Lower lobe of right lung (tissue), 2 donors: ENCODE data around the gene CHCHD6. TPM values are rescaled to one million over a fixed set of nuclear protein-coding genes. Genes with fewer than 3 reads are reported as not detected.

ENCODE experiments used
- ATAC-seq, 2 donors: fragments of 200-7000 bp; cut with Tn5 transposase; one replicate each; pipeline ENCODE4 v1.9.1; 2020 to 2022; ENCODE audit warnings: mild to moderate bottlenecking in 2 of 2, moderate library complexity in 2 of 2
- DNase-seq: peaks from one replicate; pipeline ENCODE4 v3.0.0-alpha.2; 2020
- H3K27ac ChIP-seq: fragments of 200-600 bp; one replicate; pipeline ENCODE4 v1.8.0; 2022
- H3K27me3 ChIP-seq: fragments of 200-600 bp; one replicate; pipeline ENCODE4 v1.8.0; 2022; ENCODE audit warnings: low read depth
- H3K36me3 ChIP-seq: fragments of 200-600 bp; one replicate; pipeline ENCODE4 v1.8.0; 2022; ENCODE audit warnings: mild to moderate bottlenecking
- H3K4me1 ChIP-seq: fragments of 200-600 bp; one replicate; pipeline ENCODE4 v1.8.0; 2022
- H3K4me3 ChIP-seq: fragments of 200-600 bp; one replicate; pipeline ENCODE4 v1.8.0; 2022; ENCODE audit warnings: mild to moderate bottlenecking
- H3K9me3 ChIP-seq: fragments of 200-600 bp; one replicate; pipeline ENCODE4 v1.8.0; 2022
- CTCF ChIP-seq: fragments of 200-600 bp; IDR thresholded peaks from one replicate; pipeline ENCODE4 v1.8.0; 2022; ENCODE audit warnings: antibody characterized with exemption, mild to moderate bottlenecking
- intact Hi-C: fragments of 100-400 bp; cut with DNase I; formaldehyde crosslinking; loops from one replicate; pipeline ENCODE4 v1.11.0; 2022
- total RNA-seq: library from RNA; stranded (reverse); fragmentation: NEBNext Ultra II Directional; extraction: Animal tissue kit (Norgen Biotek cat#: 25700); gene quantifications from one replicate; pipeline ENCODE4 v1.2.1, GENCODE V29; 2021
- donor health status: DM: no; HTN: yes; CAD: no; lungs with severe emphysema.

The CHCHD6 gene
- total RNA-seq, 1 donor from 2014 or later, result 12.2 TPM

GRCh38 chr3:126957776-126958637 lies 254.0 kb downstream of the CHCHD6 start:
- DNase-seq (no peak), ATAC-seq (no peak)
- Histone ChIP-seq H3K27me3 (no peaks in the 10 kb centered on the region), H3K4me3 (no peak overlapping the region), H3K9me3 (no peaks in the 10 kb centered on the region), H3K36me3 (no peaks in the 10 kb centered on the region), H3K4me1 (peaks cover 22% of the 10 kb centered on the region), H3K27ac (no peak overlapping the region)
- intact Hi-C loops, result no loop called here
- no peak for TF ChIP-seq CTCF

- H3K27me3 ChIP-seq, result no peaks in the 10 kb centered on the region
These were observed 254.6 kb downstream of the CHCHD6 start for GRCh38 chr3:126958638-126959085.

GRCh38 chr3:126959136-126959920 lies 255.3 kb downstream of the CHCHD6 start:
- Histone ChIP-seq H3K27me3 (no peaks in the 10 kb centered on the region), H3K27ac (no peak overlapping the region), H3K36me3 (no peaks in the 10 kb centered on the region), H3K4me1 (peaks cover 22% of the 10 kb centered on the region), H3K4me3 (no peak overlapping the region), H3K9me3 (no peaks in the 10 kb centered on the region)
- DNase-seq (no peak), ATAC-seq (no peak)
- intact Hi-C loops, result no loop called here
- no peak for TF ChIP-seq CTCF

More at GRCh38 chr3:126958638-126959085, 254.6 kb downstream of the CHCHD6 start:
- no peak overlapping the region for H3K4me3 ChIP-seq
- H3K36me3 ChIP-seq, result no peaks in the 10 kb centered on the region
- no peak for TF ChIP-seq CTCF
- no peak overlapping the region for H3K27ac ChIP-seq
- no peaks in the 10 kb centered on the region for H3K9me3 ChIP-seq
- H3K4me1 ChIP-seq, result peaks cover 22% of the 10 kb centered on the region
- intact Hi-C loops, result no loop called here
- DNase-seq, result no peak
- no peak for ATAC-seq

- H3K36me3 ChIP-seq, result no peaks in the 10 kb centered on the region
- H3K27me3 ChIP-seq, result no peaks in the 10 kb centered on the region
- ATAC-seq (no peak), DNase-seq (no peak)
- no peak overlapping the region for H3K4me3 ChIP-seq
- H3K4me1 ChIP-seq, result peaks cover 22% of the 10 kb centered on the region
- no peaks in the 10 kb centered on the region for H3K9me3 ChIP-seq
- intact Hi-C loops, result no loop called here
- no peak overlapping the region for H3K27ac ChIP-seq
- TF ChIP-seq CTCF, result peak; percentile 7
These were observed 256.0 kb downstream of the CHCHD6 start for GRCh38 chr3:126959921-126960603.

GRCh38 chr3:126960604-126960995 lies 256.6 kb downstream of the CHCHD6 start:
- no peak for ATAC-seq
- H3K36me3 ChIP-seq, result no peaks in the 10 kb centered on the region
- H3K27ac ChIP-seq, result no peak overlapping the region
- TF ChIP-seq CTCF, result no peak
- intact Hi-C loops, result no loop called here
- no peak for DNase-seq
- H3K27me3 ChIP-seq, result no peaks in the 10 kb centered on the region
- H3K9me3 ChIP-seq, result no peaks in the 10 kb centered on the region
- no peak overlapping the region for H3K4me3 ChIP-seq
- peaks cover 22% of the 10 kb centered on the region for H3K4me1 ChIP-seq
